ENCODE data around the gene SCRT2. TPM values are rescaled to one million over a fixed set of nuclear protein-coding genes. Genes with fewer than 3 reads are reported as not detected.

Gene SCRT2
- total RNA-seq, 1 donor from 2014 or later: not detected

GRCh38 chr20:709991-710779, 34.6 kb upstream of the SCRT2 start:
- Histone ChIP-seq H3K27me3 (ENCODE audit: control insufficient read depth, insufficient read depth, low read length) (peaks cover 13% of the 10 kb centered on the region), H3K36me3 (ENCODE audit: control insufficient read depth, insufficient read depth, low read length) (no peaks in the 10 kb centered on the region), H3K4me3 (ENCODE audit: low read depth, low read length) (no peak overlapping the region)
- no peak for FAIRE-seq
- TF ChIP-seq, protein P1, sequence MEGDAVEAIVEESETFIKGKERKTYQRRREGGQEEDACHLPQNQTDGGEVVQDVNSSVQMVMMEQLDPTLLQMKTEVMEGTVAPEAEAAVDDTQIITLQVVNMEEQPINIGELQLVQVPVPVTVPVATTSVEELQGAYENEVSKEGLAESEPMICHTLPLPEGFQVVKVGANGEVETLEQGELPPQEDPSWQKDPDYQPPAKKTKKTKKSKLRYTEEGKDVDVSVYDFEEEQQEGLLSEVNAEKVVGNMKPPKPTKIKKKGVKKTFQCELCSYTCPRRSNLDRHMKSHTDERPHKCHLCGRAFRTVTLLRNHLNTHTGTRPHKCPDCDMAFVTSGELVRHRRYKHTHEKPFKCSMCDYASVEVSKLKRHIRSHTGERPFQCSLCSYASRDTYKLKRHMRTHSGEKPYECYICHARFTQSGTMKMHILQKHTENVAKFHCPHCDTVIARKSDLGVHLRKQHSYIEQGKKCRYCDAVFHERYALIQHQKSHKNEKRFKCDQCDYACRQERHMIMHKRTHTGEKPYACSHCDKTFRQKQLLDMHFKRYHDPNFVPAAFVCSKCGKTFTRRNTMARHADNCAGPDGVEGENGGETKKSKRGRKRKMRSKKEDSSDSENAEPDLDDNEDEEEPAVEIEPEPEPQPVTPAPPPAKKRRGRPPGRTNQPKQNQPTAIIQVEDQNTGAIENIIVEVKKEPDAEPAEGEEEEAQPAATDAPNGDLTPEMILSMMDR (IDR thresholded peaks at IDR 0.05; ENCODE audit: insufficient read depth, low read length, severe bottlenecking): no peak
- no peak for DNase-seq (ENCODE audit: low read depth)

GRCh38 chr20:709423-709822, 33.8 kb upstream of the SCRT2 start:
- FAIRE-seq: no peak
- no peak for DNase-seq (ENCODE audit: low read depth)
- H3K36me3 ChIP-seq (ENCODE audit: control insufficient read depth, insufficient read depth, low read length): no peaks in the 10 kb centered on the region
- no peak overlapping the region for H3K4me3 ChIP-seq (ENCODE audit: low read depth, low read length)
- TF ChIP-seq, protein P1 (IDR thresholded peaks at IDR 0.05; ENCODE audit: insufficient read depth, low read length, severe bottlenecking): no peak
- peaks cover 13% of the 10 kb centered on the region for H3K27me3 ChIP-seq (ENCODE audit: control insufficient read depth, insufficient read depth, low read length)

- Histone ChIP-seq H3K36me3 (ENCODE audit: control insufficient read depth, insufficient read depth, low read length) (no peaks in the 10 kb centered on the region), H3K4me3 (ENCODE audit: low read depth, low read length) (no peak overlapping the region), H3K27me3 (ENCODE audit: control insufficient read depth, insufficient read depth, low read length) (peaks cover 13% of the 10 kb centered on the region)
- DNase-seq (ENCODE audit: low read depth): no peak
- FAIRE-seq: no peak
- TF ChIP-seq, protein P1 (IDR thresholded peaks at IDR 0.05; ENCODE audit: insufficient read depth, low read length, severe bottlenecking): no peak
Measured at GRCh38 chr20:708956-709355, 33.4 kb upstream of the SCRT2 start.

DNA sequence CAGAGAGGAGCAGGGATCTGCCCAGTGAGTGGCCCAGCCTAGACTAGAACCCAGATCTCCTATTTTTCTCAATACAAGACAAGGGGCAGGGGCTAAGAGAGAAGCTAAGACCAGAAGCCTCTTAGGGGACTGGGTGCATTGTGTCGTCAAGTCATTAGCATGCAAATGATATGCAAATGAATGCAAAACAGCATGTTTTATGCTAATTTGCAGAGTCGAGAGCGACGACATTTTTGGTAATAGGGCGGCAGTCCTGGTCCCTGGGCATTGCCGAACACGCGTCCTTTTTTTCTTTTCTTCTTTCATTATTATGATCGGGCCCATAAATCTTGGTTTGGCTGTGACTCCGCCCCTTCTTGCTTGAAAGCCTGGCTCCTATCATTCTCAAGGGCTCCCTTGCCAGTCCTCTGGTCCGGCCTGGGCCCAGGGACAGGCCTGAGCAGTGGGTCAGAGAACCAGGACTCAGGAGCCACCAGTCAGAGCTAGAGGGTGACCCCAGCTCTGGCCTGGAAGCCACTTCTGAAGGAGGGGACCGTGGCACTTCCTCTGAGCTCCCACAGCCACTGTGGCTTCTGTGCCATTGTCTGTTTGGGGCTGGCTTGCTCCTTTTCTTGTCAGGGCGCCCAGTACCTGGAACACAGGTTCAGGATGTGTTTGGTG, 32.0 kb upstream of the SCRT2 start:
- Histone ChIP-seq H3K4me3 (ENCODE audit: low read depth, low read length) (no peak overlapping the region), H3K27me3 (ENCODE audit: control insufficient read depth, insufficient read depth, low read length) (peaks cover 13% of the 10 kb centered on the region), H3K36me3 (ENCODE audit: control insufficient read depth, insufficient read depth, low read length) (no peaks in the 10 kb centered on the region)
- TF ChIP-seq, protein P1 (IDR thresholded peaks at IDR 0.05; ENCODE audit: insufficient read depth, low read length, severe bottlenecking): no peak
- FAIRE-seq (no peak), DNase-seq (ENCODE audit: low read depth) (no peak)

DNA sequence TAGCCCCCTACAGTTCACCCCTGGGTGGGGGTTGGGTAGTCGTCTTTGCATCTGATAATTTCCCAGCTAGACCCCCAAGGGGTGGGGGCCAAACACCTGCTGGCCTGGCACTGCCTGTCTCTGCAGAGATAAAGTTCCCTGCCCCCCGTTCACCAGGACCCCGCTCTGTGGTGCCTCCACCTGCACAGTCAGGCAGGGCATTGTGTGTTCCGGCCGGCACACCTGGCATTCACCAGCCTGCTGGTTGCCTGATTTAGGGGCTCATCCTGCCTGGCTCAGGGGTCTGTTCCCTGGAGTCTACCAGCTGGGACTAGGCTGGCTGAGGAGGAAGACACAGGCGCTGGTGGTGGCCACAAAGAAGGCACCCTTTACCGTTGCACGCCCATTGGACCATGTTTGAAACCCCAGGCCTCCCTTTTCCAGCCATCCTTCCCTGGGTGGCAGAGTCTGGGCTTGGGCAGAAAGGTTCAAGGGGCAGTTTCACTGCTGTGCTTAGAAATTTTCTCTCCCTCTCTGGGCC, 30.8 kb upstream of the SCRT2 start:
- FAIRE-seq (no peak), DNase-seq (ENCODE audit: low read depth) (no peak)
- H3K36me3 ChIP-seq (ENCODE audit: control insufficient read depth, insufficient read depth, low read length): no peaks in the 10 kb centered on the region
- no peak overlapping the region for H3K4me3 ChIP-seq (ENCODE audit: low read depth, low read length)
- peaks cover 10% of the 10 kb centered on the region for H3K27me3 ChIP-seq (ENCODE audit: control insufficient read depth, insufficient read depth, low read length)
- TF ChIP-seq, protein P1 (IDR thresholded peaks at IDR 0.05; ENCODE audit: insufficient read depth, low read length, severe bottlenecking): no peak
